C4-2B (cell line): ENCODE data around the gene PIAS3.
A peak's percentile ranks its signal among the peaks of the same experiment; 100 is the strongest.

ENCODE experiments used
- H3K27ac ChIP-seq: fragments of 450-650 bp; 2 replicates; pipeline ENCODE4 v1.5.1; 2017
- CTCF ChIP-seq: fragments of 450-650 bp; conservative IDR thresholded peaks from 2 replicates; pipeline ENCODE4 v1.5.1; 2017; ENCODE audit warnings: mild to moderate bottlenecking
- ZFX ChIP-seq: fragments of 450-650 bp; IDR thresholded peaks from 2 replicates; pipeline ENCODE4 v1.6.1; 2017

Gene PIAS3

GRCh38 chr1:145893306-145894055 is 34.6 kb upstream of the PIAS3 start:
- H3K27ac ChIP-seq = peak overlapping the region; percentile 85
- TF ChIP-seq ZFX (no peak), CTCF (no peak)

GRCh38 chr1:145892486-145893087 is 33.7 kb upstream of the PIAS3 start:
- TF ChIP-seq CTCF (no peak), ZFX (no peak)
- peak overlapping the region; percentile 85 for H3K27ac ChIP-seq

- H3K27ac ChIP-seq = peak overlapping the region; percentile 85
- TF ChIP-seq CTCF (peak; percentile 99), ZFX (no peak)
These were observed 33.0 kb upstream of the PIAS3 start for GRCh38 chr1:145891587-145892485.

- H3K27ac ChIP-seq = peak overlapping the region; percentile 85; the same call in 1 of the 2 replicates
- TF ChIP-seq ZFX (no peak), CTCF (no peak)
These were observed 32.3 kb upstream of the PIAS3 start for GRCh38 chr1:145891143-145891542.

GRCh38 chr1:145889722-145890121 is 30.8 kb upstream of the PIAS3 start:
- peak overlapping the region; percentile 60 for H3K27ac ChIP-seq
- no peak for TF ChIP-seq ZFX
- no peak for TF ChIP-seq CTCF

GRCh38 chr1:145887631-145888030 is 28.8 kb upstream of the PIAS3 start:
- TF ChIP-seq CTCF (no peak), ZFX (no peak)
- no peak overlapping the region for H3K27ac ChIP-seq
